Activated CD8-positive, alpha-beta memory T cell treated with anti-CD3 and anti-CD28 coated beads for 1 hour (primary cell): ENCODE results near the gene TMIGD2.
A peak's percentile ranks its signal among the peaks of the same experiment; 100 is the strongest.
"Not testable (repeated sequence)": the region's sequence is repeated elsewhere in the genome, so short reads cannot be mapped to it uniquely, and the experiment has no call there.

Experiments used
- DNase-seq, 2 donors: peaks; one replicate each; pipeline ENCODE4 v3.0.0-alpha.2; 2020; ENCODE audit warnings: low read depth in 1 of 2; ENCODE audit errors: extremely low read depth in 1 of 2

TMIGD2 gene

GRCh38 chr19:4268816-4269430, 33.3 kb downstream of the TMIGD2 start:
- no peak for DNase-seq

GRCh38 chr19:4267901-4268815, 34.0 kb downstream of the TMIGD2 start:
- DNase-seq: no peak

GRCh38 chr19:4267101-4267900, 34.9 kb downstream of the TMIGD2 start:
- peak; percentile 28 to 45 for DNase-seq

GRCh38 chr19:4266253-4267000, 35.8 kb downstream of the TMIGD2 start:
- DNase-seq: no peak

- DNase-seq: no peak
These were observed 37.4 kb downstream of the TMIGD2 start for GRCh38 chr19:4264812-4265211.

- DNase-seq: no peak
These were observed 41.5 kb downstream of the TMIGD2 start for GRCh38 chr19:4260613-4261191.

- no peak for DNase-seq
These were observed 44.0 kb downstream of the TMIGD2 start for GRCh38 chr19:4258181-4258580.

- no peak for DNase-seq
These were observed 45.2 kb downstream of the TMIGD2 start for GRCh38 chr19:4257025-4257424.

GRCh38 chr19:4256563-4256962, 45.6 kb downstream of the TMIGD2 start:
- DNase-seq: no peak

GRCh38 chr19:4246767-4247593, 55.2 kb downstream of the TMIGD2 start, which contains the start of gene YJU2:
TSS of gene YJU2 (plus strand) at chr19:4247080. CDS start at chr19:4247147, 67 bp downstream.
- peak; percentile 93 to 97 for DNase-seq

GRCh38 chr19:4245938-4246337, 56.3 kb downstream of the TMIGD2 start:
- DNase-seq: not testable (repeated sequence)
